ENCODE results near the gene ADTRP.
"Not testable (repeated sequence)": the region's sequence is repeated elsewhere in the genome, so short reads cannot be mapped to it uniquely, and the experiment has no call there.

Gene ADTRP

DNA sequence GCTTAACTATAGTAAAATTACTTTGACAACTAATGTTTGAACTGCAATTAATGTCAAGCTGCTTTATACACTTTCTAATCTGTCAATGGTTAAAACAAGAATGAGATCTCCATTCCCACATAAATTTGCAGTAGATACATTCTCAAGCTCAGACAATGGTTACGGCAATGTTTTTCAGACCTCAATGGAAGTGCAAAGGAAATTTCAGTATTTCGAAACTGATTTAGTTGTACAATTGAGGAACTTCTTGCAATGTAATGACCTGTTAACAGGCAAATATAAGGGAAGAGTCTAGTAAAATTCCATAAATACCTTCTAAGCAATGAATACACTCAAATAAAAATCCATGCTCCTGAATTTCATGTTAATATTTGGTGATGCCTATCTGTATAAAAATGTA lies 94.7 kb downstream of the ADTRP start:
- DNase-seq = no peak
- intact Hi-C loops (cut with DNase I) = no loop called here

DNA sequence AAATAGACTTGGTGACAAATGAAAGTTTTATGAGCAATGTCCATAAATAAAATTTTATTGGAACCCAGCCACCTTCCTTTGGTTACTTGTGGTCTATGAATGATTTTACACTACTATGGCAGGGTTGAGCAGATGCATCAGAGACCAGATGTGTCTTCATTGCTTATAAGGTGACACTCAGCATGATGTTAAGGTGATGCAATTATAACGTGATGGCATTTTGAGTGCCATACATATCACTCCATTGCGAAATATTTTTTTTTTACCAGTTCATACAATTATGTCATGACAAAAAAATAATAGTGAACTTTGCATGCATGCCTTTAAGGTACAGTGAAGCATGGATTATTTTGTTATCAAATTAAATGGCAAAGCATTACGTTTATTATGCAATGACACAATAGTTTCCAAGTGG lies 96.0 kb downstream of the ADTRP start:
- no peak for DNase-seq
- intact Hi-C loops (cut with DNase I) = no loop called here

DNA sequence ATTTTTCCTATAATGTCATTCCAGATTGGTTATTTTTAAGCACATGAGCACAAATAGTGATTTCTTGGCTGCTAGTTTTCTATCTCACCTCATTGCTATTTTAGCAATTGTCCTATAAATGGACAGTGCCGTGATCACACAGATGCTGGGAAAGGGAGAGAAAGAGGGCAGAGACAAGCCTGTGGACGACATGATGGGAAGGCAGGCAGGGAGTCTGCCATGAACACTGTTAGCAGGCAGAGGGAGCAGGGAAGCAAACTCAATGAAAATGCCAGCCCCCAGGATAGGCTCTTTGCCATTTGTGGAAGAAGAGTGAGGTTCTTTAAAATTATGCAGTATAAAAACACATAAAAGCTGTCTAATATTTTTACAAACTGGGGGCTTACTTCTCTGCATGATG lies 96.8 kb downstream of the ADTRP start:
- intact Hi-C loops (cut with DNase I) = no loop called here
- no peak for DNase-seq

DNA sequence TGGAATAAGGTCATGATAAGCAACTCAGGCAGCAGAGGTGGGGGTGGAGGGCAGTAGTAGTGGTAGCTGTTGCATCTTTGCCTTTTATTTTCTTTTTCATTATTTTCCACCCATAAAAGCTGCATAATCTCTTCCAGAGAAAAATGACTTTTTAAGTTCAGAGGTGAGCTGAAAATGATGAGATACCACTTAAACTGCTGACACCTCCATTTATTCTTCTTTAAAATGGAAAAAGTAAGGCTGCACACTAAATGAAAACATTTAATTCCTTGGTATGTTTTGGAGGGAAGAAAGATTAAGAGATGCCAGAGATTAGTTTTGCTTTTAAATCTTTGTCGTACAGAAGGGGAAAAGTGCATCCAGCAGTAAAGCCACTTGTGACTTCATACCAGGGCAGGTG lies 97.2 kb downstream of the ADTRP start:
- no peak for DNase-seq
- intact Hi-C loops (cut with DNase I) = no loop called here

DNA sequence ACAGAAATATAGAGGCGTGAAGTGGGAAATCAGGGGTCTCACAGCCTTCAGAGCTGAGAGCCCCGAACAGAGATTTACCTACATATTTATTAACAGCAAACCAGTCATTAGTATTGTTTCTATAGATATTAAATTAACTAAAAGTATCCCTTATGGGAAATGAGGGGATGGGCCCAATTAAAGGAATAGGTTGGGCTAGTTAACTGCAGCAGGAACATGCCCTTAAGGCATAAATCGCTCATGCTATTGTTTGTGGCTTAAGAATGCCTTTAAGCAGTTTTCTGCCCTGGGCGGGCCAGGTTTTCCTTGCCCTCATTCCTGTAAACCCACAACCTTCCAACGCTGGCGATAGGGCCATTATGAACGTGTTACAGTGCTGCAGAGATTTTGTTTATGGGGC lies 98.1 kb downstream of the ADTRP start:
- DNase-seq; intact Hi-C loops (cut with DNase I): not testable (repeated sequence)

DNA sequence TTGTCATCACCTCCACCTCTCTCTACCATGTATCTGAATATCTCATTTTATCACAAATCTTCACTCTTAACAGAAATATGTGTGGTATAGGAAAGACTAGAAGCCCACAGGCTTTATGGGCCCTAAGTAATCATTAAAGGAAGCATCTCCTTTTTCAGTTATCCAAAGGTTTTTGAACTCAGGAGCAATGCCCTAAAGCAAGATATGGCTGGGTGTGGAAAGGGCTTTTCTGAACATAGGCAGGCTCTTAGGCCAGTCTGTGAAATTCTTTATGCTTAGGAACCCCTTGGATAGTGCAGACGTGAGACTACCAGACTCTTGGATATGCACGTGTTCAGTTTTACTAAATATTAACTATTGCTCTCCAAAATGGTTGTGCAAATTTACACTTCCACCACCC lies 99.5 kb downstream of the ADTRP start:
- DNase-seq = no peak
- intact Hi-C loops (cut with DNase I) = no loop called here

DNA sequence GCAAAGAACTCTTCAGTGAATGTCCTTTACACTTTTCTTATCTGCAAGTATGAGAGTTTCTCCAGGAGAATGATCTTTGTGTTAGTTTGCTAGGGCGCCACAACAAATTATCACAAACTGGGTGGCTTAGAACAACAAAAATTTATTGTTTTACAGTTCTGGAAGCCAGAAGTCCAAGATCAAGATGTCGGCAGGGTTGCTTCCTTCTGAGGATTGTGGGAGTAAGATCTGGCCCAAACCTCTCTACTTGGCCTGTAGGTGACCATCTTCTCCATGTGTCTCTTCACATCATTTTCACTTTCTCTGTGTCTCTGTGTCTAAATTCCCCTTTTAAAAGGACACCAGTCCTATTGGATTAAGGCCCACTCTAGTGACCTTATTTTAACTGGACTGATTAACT lies 103.0 kb downstream of the ADTRP start:
- intact Hi-C loops (cut with DNase I) = no loop called here
- DNase-seq = no peak

DNA sequence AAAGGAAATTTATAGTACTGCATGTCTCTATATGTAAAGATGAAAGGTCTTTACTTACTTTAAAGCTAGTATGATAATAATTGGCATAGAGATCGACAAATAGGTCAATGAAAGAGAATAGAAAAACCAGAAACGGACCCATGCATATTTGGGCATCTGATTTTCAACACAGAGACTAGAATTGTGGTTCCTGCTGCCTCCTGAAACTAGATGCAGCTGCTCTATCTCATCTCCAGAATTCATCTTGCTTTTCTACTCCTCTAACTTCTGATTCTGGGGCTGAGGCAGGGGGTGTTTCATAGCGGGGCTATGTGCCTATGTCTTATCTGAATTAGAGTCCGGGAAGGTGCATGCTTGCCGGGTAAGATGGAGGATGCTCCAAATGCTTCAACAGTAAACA lies 105.9 kb downstream of the ADTRP start:
- no peak for DNase-seq
- intact Hi-C loops (cut with DNase I) = no loop called here

DNA sequence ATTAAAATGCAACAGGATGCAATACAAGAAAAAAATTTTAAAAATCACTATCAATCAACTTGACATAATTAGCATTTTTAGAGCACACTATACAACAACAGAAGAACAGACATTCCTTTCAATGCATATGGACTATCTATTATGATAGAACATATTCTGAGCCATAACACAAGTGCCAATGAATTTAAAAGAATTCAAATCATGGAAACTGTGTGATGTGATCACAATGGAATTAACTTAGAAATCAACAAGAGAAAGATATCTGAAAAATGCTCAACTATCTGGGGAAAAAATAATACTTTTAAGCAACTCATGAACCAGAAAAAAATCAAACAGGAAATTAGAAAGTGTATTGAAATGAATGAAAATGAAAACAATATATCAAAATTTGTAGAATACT lies 106.3 kb downstream of the ADTRP start:
- DNase-seq = no peak
- intact Hi-C loops (cut with DNase I) = no loop called here

DNA sequence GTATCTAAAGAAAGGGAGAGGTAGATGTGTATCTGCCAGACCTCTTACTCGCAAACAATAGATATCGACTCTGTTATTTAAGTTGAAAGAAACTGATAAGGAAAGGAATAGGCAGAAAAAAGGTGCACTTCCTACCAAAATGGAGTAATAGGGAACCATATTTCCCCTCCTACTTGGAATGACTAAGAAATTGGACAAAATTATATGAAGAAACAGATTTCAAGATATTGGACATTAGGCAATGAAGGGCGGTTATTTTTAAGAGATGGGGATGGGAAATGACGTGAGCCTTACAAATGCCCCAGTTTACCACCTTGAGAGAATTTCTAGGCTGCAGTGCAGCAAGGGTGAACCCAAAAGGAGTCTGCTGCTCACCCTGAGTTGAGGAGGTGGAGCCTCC lies 108.9 kb downstream of the ADTRP start:
- intact Hi-C loops (cut with DNase I) = no loop called here
- DNase-seq = no peak

DNA sequence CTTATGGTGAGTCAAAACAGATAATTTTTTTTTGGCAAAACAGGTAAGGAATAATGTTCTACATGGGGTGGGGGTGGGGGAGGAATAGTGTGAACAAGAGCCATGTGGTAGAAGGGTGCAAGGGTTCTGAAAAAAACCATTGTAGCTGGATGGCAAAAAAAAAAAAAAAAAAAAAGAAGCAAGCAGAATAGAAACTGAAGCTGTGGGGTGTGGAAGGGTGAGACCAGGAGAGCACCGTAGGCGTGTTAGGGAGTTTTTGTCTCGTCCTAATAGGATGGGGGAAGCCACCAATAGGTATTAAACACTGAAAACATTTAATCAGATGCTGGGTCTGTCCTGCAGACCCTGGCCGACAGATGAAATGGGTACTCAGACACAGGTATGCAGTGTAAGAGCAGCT lies 110.1 kb downstream of the ADTRP start:
- intact Hi-C loops (cut with DNase I) = no loop called here
- DNase-seq = no peak

DNA sequence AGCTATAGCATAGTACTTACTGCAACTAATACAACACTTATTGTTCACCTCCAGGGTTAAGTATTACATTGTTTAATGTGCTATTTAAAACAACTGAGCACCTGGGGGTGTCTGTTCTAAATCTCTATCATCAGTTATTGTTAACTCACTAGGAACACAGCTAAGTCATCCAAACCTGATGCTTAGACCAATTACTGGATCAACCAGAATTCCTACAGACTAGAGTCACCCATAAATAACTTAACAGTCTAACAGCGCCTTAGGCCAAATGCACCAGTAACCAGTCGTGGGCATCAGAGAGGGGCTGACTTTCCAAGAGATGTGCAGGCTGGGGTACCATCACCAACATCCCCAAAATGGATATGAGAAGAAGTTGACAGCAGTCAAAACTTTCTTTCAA lies 110.7 kb downstream of the ADTRP start:
- DNase-seq = no peak
- intact Hi-C loops (cut with DNase I) = no loop called here

DNA sequence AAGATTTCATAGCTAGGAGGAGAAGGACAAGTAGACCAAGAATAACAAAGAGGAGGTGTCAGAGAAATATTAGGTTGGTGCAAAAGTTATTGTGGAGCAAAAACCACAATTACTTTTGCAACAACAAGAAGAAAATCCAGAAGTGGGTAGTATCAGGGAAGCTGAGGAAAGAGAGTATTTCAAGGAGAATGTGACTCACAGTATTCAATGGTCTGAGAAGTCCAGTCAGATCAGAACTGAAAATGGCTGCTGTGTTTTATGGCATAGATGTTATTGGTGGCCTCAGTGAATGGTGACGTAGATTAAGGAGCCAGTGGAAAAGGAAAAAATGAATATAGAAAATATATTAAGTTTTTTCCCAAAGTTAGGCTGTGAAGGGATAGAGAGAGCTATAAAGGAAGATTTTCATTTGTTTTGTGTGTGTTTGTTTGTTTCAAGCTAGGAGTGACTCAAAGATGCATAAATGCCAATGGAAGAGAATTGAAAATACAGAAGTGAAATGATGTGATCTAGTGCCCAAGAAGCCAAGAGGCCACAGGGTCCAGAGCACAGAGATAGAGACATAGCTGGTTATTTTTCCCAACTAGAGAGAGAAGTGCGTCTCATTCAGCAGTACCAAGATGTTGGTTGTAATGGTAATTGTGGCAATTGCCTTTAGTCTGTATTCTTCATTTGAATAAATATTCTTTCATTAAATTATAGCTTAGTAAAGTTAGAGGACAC lies 112.8 kb downstream of the ADTRP start:
- intact Hi-C loops (cut with DNase I) = no loop called here
- no peak for DNase-seq

All from head of caudate nucleus (tissue), 42 donors.